A549 (cell line): ENCODE measurements around the gene XRN1. TPM values are rescaled to one million over a fixed set of nuclear protein-coding genes. Genes with fewer than 3 reads are reported as not detected.

Source experiments
- ATAC-seq, 2 experiments: fragments of 200-7000 bp in 1 of 2; fragments of >200 bp in 1 of 2; cut with Nextera tagmentation in 1 of 2; cut with Tn5 transposase in 1 of 2; 3 replicates each; pipeline versions ENCODE4 v1.8.0 to v1.9.1; 2018 to 2020; ENCODE audit warnings: mild to moderate bottlenecking in 1 of 2, moderate library complexity in 1 of 2
- CTCF ChIA-PET: fragments of 300-600 bp; sonication (Branson Sonifier 250); formaldehyde crosslinking; extraction: SDS; loops from one replicate; lab custom pipeline; 2021; ENCODE audit warnings: antibody characterized with exemption, inconsistent platforms; lab: Yijun Ruan, JAX
- POLR2A ChIA-PET: fragments of 350-600 bp; formaldehyde crosslinking; extraction: SDS; loops from one replicate; lab custom pipeline; 2021; ENCODE audit warnings: antibody characterized with exemption, inconsistent platforms; lab: Yijun Ruan, JAX
- DNase-seq, 2 experiments: peaks; one replicate each; pipeline versions ENCODE4 v3.0.0 to v3.0.0-alpha.2; 2011 to 2016; ENCODE audit warnings: low read depth in 1 of 2, low spot score in 1 of 2
- FAIRE-seq: peaks from 2 replicates; lab custom pipeline; 2011; peaks lifted over from hg19 to GRCh38; lab: Jason Lieb, UNC
- H3K27ac ChIP-seq, 2 experiments: fragments of >200 bp; sonication (Bioruptor Twin); formaldehyde crosslinking; 3 replicates each; pipeline ENCODE4 v1.5.1; 2016 to 2017
- H3K4me1 ChIP-seq: fragments of >200 bp; sonication (Bioruptor Twin); formaldehyde crosslinking; 3 replicates; pipeline ENCODE4 v1.6.1; 2016
- H3K4me2 ChIP-seq: fragments of >200 bp; sonication (Bioruptor Twin); formaldehyde crosslinking; 3 replicates; pipeline ENCODE4 v1.6.1; 2016
- H3K4me3 ChIP-seq: fragments of >200 bp; sonication (Bioruptor Twin); formaldehyde crosslinking; 3 replicates; pipeline ENCODE4 v1.5.1; 2016
- H3K9me3 ChIP-seq: fragments of >200 bp; sonication (Bioruptor Twin); formaldehyde crosslinking; 3 replicates; pipeline ENCODE4 v1.6.1; 2016
- CBX8 ChIP-seq: fragments of 200-600 bp; sonication (generic); IDR thresholded peaks from 2 replicates; pipeline ENCODE4 v1.6.1; 2016
- CEBPB ChIP-seq, 2 experiments: fragments of >200 bp in 1 of 2; sonication (Bioruptor Twin) in 1 of 2; formaldehyde crosslinking in 1 of 2; IDR thresholded peaks; 2 replicates each; pipeline ENCODE4 v1.6.1; 2012 to 2016
- EP300 ChIP-seq, 2 experiments: fragments of >200 bp; sonication (Bioruptor Twin); formaldehyde crosslinking; IDR thresholded peaks; 2 replicates in 1 of 2; 3 replicates in 1 of 2; pipeline ENCODE4 v1.6.1; 2016 to 2017
- HEYL ChIP-seq: fragments of 250-450 bp; sonication (Bioruptor Pico); IDR thresholded peaks from 2 replicates; pipeline ENCODE4 v1.8.0; 2021; ENCODE audit warnings: mild to moderate bottlenecking, moderate library complexity
- HOXB13 ChIP-seq: fragments of 250-450 bp; sonication (Bioruptor Pico); IDR thresholded peaks from 2 replicates; pipeline ENCODE4 v1.5.0; 2020; ENCODE audit warnings: low read depth, mild to moderate bottlenecking, moderate library complexity
- HOXB5 ChIP-seq: fragments of 250-450 bp; sonication (Bioruptor Pico); IDR thresholded peaks from 2 replicates; pipeline ENCODE4 v1.5.0; 2020; ENCODE audit warnings: mild to moderate bottlenecking, moderate library complexity
- JUN ChIP-seq, 2 experiments: fragments of >200 bp; sonication (Bioruptor Twin); formaldehyde crosslinking; IDR thresholded peaks; 2 replicates in 1 of 2; 3 replicates in 1 of 2; pipeline ENCODE4 v1.6.1; 2016 to 2017
- JUNB ChIP-seq: fragments of >200 bp; sonication (Bioruptor Twin); formaldehyde crosslinking; IDR thresholded peaks from 2 replicates; pipeline ENCODE4 v1.6.1; 2016
- KDM1A ChIP-seq: fragments of 200-600 bp; sonication (generic); IDR thresholded peaks from 2 replicates; pipeline ENCODE4 v1.6.1; 2016; ENCODE audit warnings: low read depth, mild to moderate bottlenecking
- KDM5A ChIP-seq: fragments of 200-600 bp; sonication (generic); IDR thresholded peaks from 2 replicates; pipeline ENCODE4 v1.6.1; 2016; ENCODE audit warnings: antibody characterized with exemption, mild to moderate bottlenecking
- MAZ ChIP-seq: fragments of 150-350 bp; IDR thresholded peaks from 2 replicates; pipeline ENCODE4 v1.6.1; 2014; ENCODE audit warnings: antibody characterized with exemption, low read depth, low read length, borderline replicate concordance
- NFE2L2 ChIP-seq: fragments of 150-350 bp; conservative IDR thresholded peaks from 2 replicates; pipeline ENCODE4 v1.6.1; 2014; ENCODE audit warnings: low read length
- NPAS2 ChIP-seq: fragments of 250-450 bp; sonication (Bioruptor Pico); IDR thresholded peaks from 2 replicates; pipeline ENCODE4 v1.8.0; 2022; ENCODE audit warnings: mild to moderate bottlenecking, moderate library complexity, borderline replicate concordance
- NR3C1 ChIP-seq: fragments of >200 bp; sonication (Bioruptor Twin); formaldehyde crosslinking; IDR thresholded peaks from 3 replicates; pipeline ENCODE4 v1.6.1; 2017
- POLR2A ChIP-seq: IDR thresholded peaks from 2 replicates; pipeline ENCODE4 v1.6.1; 2012; ENCODE audit warnings: mild to moderate bottlenecking, low read length
- POLR2AphosphoS2 ChIP-seq: conservative IDR thresholded peaks from 2 replicates; pipeline ENCODE4 v1.6.1; 2012; ENCODE audit warnings: low read length, improper control_type of control experiment, inconsistent platforms
- RARB ChIP-seq: fragments of 250-450 bp; sonication (Bioruptor Pico); IDR thresholded peaks from 2 replicates; pipeline ENCODE4 v1.8.0; 2021; ENCODE audit warnings: mild to moderate bottlenecking, moderate library complexity
- RCOR1 ChIP-seq: fragments of 150-350 bp; IDR thresholded peaks from 2 replicates; pipeline ENCODE4 v1.6.1; 2014; ENCODE audit warnings: antibody characterized with exemption, low read length, low read depth
- ZC3H11A ChIP-seq: fragments of 450-650 bp; IDR thresholded peaks from 2 replicates; pipeline ENCODE4 v1.6.1; 2014; ENCODE audit warnings: antibody characterized with exemption, mild to moderate bottlenecking
- ZFP36 ChIP-seq: fragments of 450-650 bp; IDR thresholded peaks from 2 replicates; pipeline ENCODE4 v1.6.1; 2014; ENCODE audit warnings: borderline replicate concordance; ENCODE audit not compliant: partially characterized antibody
- ZSCAN20 ChIP-seq: fragments of 250-450 bp; sonication (Bioruptor Pico); IDR thresholded peaks from 2 replicates; pipeline ENCODE4 v1.8.0; 2022; ENCODE audit warnings: mild to moderate bottlenecking, moderate library complexity
- WGBS: methylation state at CpG from one replicate; pipeline ENCODE4 v1.1.6; 2017; ENCODE audit errors: missing lambda C conversion rate; 5-methylcytosine and 5-hydroxymethylcytosine counted together
- polyA plus RNA-seq, 4 experiments: library from polyadenylated mRNA; depleted of rRNA in 3 of 4; stranded (reverse); fragments of >200 nt; fragmentation: RNase III in 1 of 4; extraction: RNeasy Plus Mini Kit Qiagen cat#74134 plus additional on column Dnase treatment in 1 of 4; gene quantifications; 2 replicates in 3 of 4; 3 replicates in 1 of 4; pipeline ENCODE4 v1.2.3, GENCODE V29; 2011 to 2017
- TF ChIP-seq, protein P1 (sequence below): fragments of >200 bp; sonication (Bioruptor Twin); formaldehyde crosslinking; IDR thresholded peaks from 2 replicates; pipeline ENCODE4 v1.6.1; 2016
- TF ChIP-seq, protein P2 (sequence below): fragments of 250-450 bp; sonication (Bioruptor Pico); IDR thresholded peaks from 2 replicates; pipeline ENCODE4 v1.5.0; 2021; ENCODE audit warnings: mild to moderate bottlenecking, moderate library complexity, borderline replicate concordance
- TF ChIP-seq, protein P3 (sequence below): fragments of 250-450 bp; sonication (Bioruptor Pico); IDR thresholded peaks from 2 replicates; pipeline ENCODE4 v1.5.0; 2020; ENCODE audit warnings: low read depth, mild to moderate bottlenecking, moderate library complexity
- TF ChIP-seq, protein P4 (sequence below): fragments of >200 bp; sonication (Bioruptor Twin); formaldehyde crosslinking; IDR thresholded peaks from 3 replicates; pipeline ENCODE4 v1.6.1; 2016
- TF ChIP-seq, protein P5 (sequence below): IDR thresholded peaks from 2 replicates; pipeline ENCODE4 v1.6.1; 2012; ENCODE audit warnings: low read depth, borderline replicate concordance

XRN1 gene
- polyA plus RNA-seq, 2 of the 4 experiments (the other 2 are of a cell fraction), result 4.2 to 22.6 TPM

DNA sequence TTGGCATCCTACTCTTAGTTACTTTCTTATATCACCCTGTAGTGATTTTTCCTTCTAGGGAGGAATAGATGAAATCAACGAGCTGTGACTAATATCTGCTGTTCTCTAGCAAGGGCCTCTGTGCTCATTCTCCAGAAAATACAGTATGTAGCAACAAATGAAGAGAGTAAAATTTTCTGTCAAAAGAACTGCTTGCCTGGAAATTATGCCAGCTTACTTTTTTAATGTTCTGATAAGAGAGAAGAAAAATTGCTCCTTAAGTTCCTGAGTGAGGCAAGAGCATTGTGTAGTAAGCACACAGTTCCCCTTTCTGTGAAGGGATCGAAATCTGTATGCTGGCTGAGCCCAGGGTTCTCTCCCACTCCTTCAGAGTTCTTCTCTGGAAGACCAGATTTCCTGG is 171.1 kb downstream of the XRN1 start (continued):
- TF ChIP-seq, protein P1, sequence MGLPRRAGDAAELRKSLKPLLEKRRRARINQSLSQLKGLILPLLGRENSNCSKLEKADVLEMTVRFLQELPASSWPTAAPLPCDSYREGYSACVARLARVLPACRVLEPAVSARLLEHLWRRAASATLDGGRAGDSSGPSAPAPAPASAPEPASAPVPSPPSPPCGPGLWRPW, result no peak
- no peak for TF ChIP-seq NPAS2 (CRISPR knock-in tag)
- no peak for TF ChIP-seq RCOR1
- no peak for TF ChIP-seq EP300 (IDR thresholded peaks at IDR 0.05)
- TF ChIP-seq KDM5A, result no peak
- TF ChIP-seq, all 56 proteins: peak for 0

DNA sequence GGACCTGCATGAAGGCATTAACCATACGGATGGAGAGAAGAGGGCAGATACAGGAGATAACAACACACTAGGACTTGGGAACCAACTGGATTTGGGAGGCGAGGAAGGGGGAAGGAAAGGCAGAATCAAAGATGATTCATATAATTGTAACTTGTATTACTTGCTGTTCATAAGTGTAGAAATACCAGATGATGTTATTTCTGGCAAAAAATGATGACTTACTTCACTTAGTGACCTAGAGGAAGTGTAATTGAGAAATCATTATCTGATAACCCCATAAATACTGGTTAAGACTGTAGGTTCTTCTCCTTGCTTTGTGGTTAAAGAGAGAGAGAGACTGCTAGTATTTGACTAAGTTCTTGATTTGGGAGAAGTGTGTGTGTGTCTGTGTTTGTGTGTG is 172.0 kb downstream of the XRN1 start:
- Histone ChIP-seq H3K9me3 (0 out of 3 replicates have a peak, but pooled peaks cover 2% of the 10 kb centered on the region), H3K4me2 (no peak overlapping the region), H3K4me1 (no peaks in the 10 kb centered on the region), H3K27ac (no peak overlapping the region), H3K4me3 (no peak overlapping the region)
- FAIRE-seq, result no peak
- ChIA-PET POLR2A (no interaction called here), CTCF (interaction anchor here (2.0 kb wide), 1 partner anchor 150 kb away, joined by 10 read pairs; no protein-coding TSS in a partner anchor)
- TF ChIP-seq NR3C1 (no peak), ZC3H11A (no peak), NFE2L2 (no peak), RARB (CRISPR knock-in tag) (no peak), KDM5A (no peak), MAZ (no peak), POLR2A (no peak), EP300 (IDR thresholded peaks at IDR 0.05) (no peak), JUNB (no peak), HOXB13 (CRISPR knock-in tag) (no peak), ZFP36 (no peak), CBX8 (no peak), POLR2AphosphoS2 (no peak), HEYL (CRISPR knock-in tag) (no peak), JUN (IDR thresholded peaks at IDR 0.05) (no peak), CEBPB (IDR thresholded peaks at IDR 0.05) (no peak)
- TF ChIP-seq, protein P2, sequence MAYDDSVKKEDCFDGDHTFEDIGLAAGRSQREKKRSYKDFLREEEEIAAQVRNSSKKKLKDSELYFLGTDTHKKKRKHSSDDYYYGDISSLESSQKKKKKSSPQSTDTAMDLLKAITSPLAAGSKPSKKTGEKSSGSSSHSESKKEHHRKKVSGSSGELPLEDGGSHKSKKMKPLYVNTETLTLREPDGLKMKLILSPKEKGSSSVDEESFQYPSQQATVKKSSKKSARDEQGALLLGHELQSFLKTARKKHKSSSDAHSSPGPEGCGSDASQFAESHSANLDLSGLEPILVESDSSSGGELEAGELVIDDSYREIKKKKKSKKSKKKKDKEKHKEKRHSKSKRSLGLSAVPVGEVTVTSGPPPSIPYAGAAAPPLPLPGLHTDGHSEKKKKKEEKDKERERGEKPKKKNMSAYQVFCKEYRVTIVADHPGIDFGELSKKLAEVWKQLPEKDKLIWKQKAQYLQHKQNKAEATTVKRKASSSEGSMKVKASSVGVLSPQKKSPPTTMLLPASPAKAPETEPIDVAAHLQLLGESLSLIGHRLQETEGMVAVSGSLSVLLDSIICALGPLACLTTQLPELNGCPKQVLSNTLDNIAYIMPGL (CRISPR knock-in tag), result no peak
- TF ChIP-seq, protein P1, result no peak
- TF ChIP-seq, protein P3, sequence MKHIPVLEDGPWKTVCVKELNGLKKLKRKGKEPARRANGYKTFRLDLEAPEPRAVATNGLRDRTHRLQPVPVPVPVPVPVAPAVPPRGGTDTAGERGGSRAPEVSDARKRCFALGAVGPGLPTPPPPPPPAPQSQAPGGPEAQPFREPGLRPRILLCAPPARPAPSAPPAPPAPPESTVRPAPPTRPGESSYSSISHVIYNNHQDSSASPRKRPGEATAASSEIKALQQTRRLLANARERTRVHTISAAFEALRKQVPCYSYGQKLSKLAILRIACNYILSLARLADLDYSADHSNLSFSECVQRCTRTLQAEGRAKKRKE, result no peak
- no peak for DNase-seq
- no peak for ATAC-seq
- 80% methylated on average over 2 of the region's 2 CpGs for WGBS

DNA sequence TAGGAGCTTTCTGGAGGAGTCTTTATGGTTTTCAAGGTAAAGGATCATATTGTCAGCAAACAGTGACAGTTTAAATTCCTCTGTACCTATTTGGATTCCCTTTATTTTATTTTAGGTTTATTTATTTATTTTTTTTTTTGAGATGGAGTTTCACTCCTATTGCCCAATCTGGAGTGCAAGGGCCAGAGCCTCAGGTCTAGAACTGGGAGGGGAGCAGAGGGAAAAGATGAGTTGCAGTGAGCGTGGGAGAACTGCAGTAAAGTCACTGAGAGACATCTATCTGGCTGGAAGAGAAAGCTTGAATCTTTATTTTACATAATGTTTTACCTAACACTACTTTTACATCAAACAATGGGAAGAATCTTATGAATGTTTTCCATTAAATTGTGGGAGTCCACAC is 172.9 kb downstream of the XRN1 start:
- H3K4me2 ChIP-seq, result no peak overlapping the region
- ChIA-PET POLR2A (no interaction called here), CTCF (no interaction called here)
- no peaks in the 10 kb centered on the region for H3K4me1 ChIP-seq
- H3K4me3 ChIP-seq, result no peak overlapping the region
- no peak for FAIRE-seq
- ATAC-seq, result no peak
- 92% methylated on average over 1 of the region's 1 CpG for WGBS
- TF ChIP-seq KDM1A (no peak), HOXB5 (no peak), ZSCAN20 (CRISPR knock-in tag) (no peak)
- TF ChIP-seq, protein P4, sequence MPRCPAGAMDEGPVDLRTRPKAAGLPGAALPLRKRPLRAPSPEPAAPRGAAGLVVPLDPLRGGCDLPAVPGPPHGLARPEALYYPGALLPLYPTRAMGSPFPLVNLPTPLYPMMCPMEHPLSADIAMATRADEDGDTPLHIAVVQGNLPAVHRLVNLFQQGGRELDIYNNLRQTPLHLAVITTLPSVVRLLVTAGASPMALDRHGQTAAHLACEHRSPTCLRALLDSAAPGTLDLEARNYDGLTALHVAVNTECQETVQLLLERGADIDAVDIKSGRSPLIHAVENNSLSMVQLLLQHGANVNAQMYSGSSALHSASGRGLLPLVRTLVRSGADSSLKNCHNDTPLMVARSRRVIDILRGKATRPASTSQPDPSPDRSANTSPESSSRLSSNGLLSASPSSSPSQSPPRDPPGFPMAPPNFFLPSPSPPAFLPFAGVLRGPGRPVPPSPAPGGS, result no peak
- TF ChIP-seq, protein P5, sequence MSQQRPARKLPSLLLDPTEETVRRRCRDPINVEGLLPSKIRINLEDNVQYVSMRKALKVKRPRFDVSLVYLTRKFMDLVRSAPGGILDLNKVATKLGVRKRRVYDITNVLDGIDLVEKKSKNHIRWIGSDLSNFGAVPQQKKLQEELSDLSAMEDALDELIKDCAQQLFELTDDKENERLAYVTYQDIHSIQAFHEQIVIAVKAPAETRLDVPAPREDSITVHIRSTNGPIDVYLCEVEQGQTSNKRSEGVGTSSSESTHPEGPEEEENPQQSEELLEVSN, result no peak
- no peak for DNase-seq
- H3K9me3 ChIP-seq, result 0 out of 3 replicates have a peak, but pooled peaks cover 2% of the 10 kb centered on the region
- H3K27ac ChIP-seq, result no peak overlapping the region
